ENCODE data around the gene HSP90AB1. TPM values are rescaled to one million over a fixed set of nuclear protein-coding genes. Genes with fewer than 3 reads are reported as not detected.

The HSP90AB1 gene
- total and polyA plus RNA-seq, 9 of the 15 experiments (the other 6 are each of a cell fraction or from before 2014, with no cell fraction given) = 1,780 to 3,358 (median 2,262) TPM

GRCh38 chr6:44245912-44246662 is 814 bp upstream of the HSP90AB1 start (continued):
- no peak for TF ChIP-seq SMARCB1 (IDR thresholded peaks at IDR 0.05; ENCODE audit: insufficient read length, low read depth)
- TF ChIP-seq MAFG (tag; conservative IDR thresholded peaks at IDR 0.05) = no peak
- no peak for TF ChIP-seq ZNF175 (CRISPR knock-in tag; IDR thresholded peaks at IDR 0.05; ENCODE audit: low read depth)
- no peak for TF ChIP-seq EP400 (IDR thresholded peaks at IDR 0.05)
- TF ChIP-seq ARID3A (IDR thresholded peaks at IDR 0.05; ENCODE audit: borderline replicate concordance, low read depth, low read length) = no peak
- no peak for TF ChIP-seq ZNF146 (CRISPR knock-in tag; IDR thresholded peaks at IDR 0.05; ENCODE audit: unreplicated experiment)
- no peak for TF ChIP-seq SFPQ (IDR thresholded peaks at IDR 0.05; ENCODE audit: low read depth, low read length)
- TF ChIP-seq CBFA2T2 (conservative IDR thresholded peaks at IDR 0.05) = no peak
- TF ChIP-seq RAD51 (IDR thresholded peaks at IDR 0.05; ENCODE audit: borderline replicate concordance, low read depth) = no peak
- no peak for TF ChIP-seq CHAMP1 (IDR thresholded peaks at IDR 0.05)
- no peak for TF ChIP-seq ZNF75A (CRISPR knock-in tag; IDR thresholded peaks at IDR 0.05)
- no peak for TF ChIP-seq SP1 (CRISPR knock-in tag; IDR thresholded peaks at IDR 0.05)
- TF ChIP-seq SNRNP70 (optimal IDR thresholded peaks at IDR 0.05; ENCODE audit: low read depth, low read length) = no peak

Data from K562 (cell line).